ENCODE results near the gene CDR2L.
"Not testable (repeated sequence)": the region's sequence is repeated elsewhere in the genome, so short reads cannot be mapped to it uniquely, and the experiment has no call there.

The CDR2L gene

DNA sequence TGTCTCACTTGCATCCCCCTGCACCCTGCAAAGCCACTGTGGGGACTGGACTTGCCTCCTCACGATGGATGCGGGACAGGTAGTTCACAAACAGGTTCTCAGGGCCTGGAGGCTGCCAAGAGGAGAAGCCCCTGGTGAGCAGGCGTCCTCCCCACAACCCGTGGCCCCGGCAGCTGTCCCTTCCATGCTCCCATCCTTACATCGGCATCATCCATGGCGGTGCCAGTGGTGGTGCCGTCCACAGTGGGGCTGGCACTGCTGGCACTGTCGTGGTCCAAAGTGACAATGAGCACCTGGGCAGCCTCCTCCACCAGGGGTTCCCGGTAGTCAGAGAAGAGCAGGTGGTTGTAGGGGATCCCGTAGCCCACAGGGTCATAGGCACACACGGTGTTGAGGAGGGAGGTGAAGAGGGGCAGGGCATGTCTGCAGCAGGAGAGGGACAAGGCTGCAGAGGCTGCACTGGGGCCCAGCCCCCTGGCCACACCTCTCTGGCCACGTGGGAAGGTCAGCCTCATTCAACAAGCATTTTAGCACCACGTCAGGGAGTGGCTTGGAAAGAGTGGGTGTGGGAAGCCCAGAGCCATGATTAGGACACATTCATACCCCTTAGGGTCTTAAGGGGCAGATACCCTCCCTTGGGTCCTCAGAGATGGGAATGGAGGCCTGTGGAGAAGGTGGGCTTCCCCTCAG, 27.5 kb upstream of the CDR2L start:
- Histone ChIP-seq H3K36me3 (ENCODE audit: control insufficient read depth in 5 of 5, insufficient read depth in 5 of 5, low read length in 5 of 5) (peaks cover 0 to 36% (median 15%) of the 10 kb centered on the region in 5 donors), H3K9ac (ENCODE audit: low read length in 5 of 5) (no peak overlapping the region), H3K4me1 (ENCODE audit: control insufficient read depth in 5 of 5, insufficient read depth in 5 of 5, low read length in 5 of 5) (peaks cover 0 to 3% (median 3%) of the 10 kb centered on the region in 5 donors), H3K4me3 (ENCODE audit: low read depth in 1 of 5, low read length in 5 of 5) (no peak overlapping the region), H3K27me3 (ENCODE audit: control insufficient read depth in 5 of 5, insufficient read depth in 4 of 5, low read length in 5 of 5) (peaks cover 0 to 12% (median 7%) of the 10 kb centered on the region in 5 donors), H3K9me3 (ENCODE audit: control insufficient read depth in 5 of 5, low read length in 5 of 5) (peaks cover 0 to 7% (median 0%) of the 10 kb centered on the region in 5 donors), H3K27ac (ENCODE audit: low read depth, low read length) (no peak overlapping the region)

DNA sequence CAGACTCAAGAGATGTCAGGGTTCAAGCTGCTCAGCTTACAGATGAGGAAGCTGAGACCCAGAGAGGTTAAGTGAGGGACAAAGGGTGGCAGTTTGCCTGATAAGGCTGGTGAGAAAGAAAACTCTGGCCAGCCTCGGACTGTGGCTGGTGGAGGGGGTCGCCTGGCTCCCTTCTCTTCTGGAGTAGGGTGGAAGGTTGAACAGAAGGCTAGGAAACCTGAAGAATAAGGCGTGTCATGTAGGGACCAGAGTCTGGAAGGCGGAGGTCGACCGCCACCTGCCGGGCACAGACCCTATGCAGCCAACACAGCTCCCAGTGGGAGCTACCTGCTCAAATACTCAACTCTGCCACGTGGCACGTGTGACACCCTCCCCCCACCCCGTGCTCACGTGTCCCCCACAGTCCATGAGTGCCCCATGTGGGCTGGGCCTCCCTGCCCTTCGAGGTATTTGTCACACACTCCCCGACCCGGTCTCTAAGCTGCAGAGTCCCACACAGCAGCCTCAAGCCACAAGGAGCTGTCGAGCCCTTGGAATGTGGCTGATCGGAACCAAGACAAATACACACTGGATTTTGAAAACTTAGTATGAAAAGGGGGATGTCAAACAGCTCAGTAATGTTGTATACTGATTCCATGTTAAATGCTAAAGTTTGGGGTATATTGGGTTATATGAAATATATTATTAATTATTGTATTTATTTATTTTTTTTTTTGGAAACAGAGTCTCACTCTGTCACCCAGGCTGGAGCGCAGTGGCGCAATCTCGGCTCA, 26.7 kb upstream of the CDR2L start:
- no peak overlapping the region for H3K27ac ChIP-seq (ENCODE audit: low read depth, low read length)
- no peak overlapping the region for H3K4me3 ChIP-seq (ENCODE audit: low read depth in 1 of 5, low read length in 5 of 5)
- no peak overlapping the region for H3K9ac ChIP-seq (ENCODE audit: low read length in 5 of 5)
- peaks cover 0 to 12% (median 7%) of the 10 kb centered on the region in 5 donors for H3K27me3 ChIP-seq (ENCODE audit: control insufficient read depth in 5 of 5, insufficient read depth in 4 of 5, low read length in 5 of 5)
- H3K4me1 ChIP-seq (ENCODE audit: control insufficient read depth in 5 of 5, insufficient read depth in 5 of 5, low read length in 5 of 5), result peaks cover 0 to 3% (median 3%) of the 10 kb centered on the region in 5 donors
- H3K36me3 ChIP-seq (ENCODE audit: control insufficient read depth in 5 of 5, insufficient read depth in 5 of 5, low read length in 5 of 5), result peaks cover 0 to 31% (median 9%) of the 10 kb centered on the region in 5 donors
- peaks cover 0 to 7% (median 0%) of the 10 kb centered on the region in 5 donors for H3K9me3 ChIP-seq (ENCODE audit: control insufficient read depth in 5 of 5, low read length in 5 of 5)

DNA sequence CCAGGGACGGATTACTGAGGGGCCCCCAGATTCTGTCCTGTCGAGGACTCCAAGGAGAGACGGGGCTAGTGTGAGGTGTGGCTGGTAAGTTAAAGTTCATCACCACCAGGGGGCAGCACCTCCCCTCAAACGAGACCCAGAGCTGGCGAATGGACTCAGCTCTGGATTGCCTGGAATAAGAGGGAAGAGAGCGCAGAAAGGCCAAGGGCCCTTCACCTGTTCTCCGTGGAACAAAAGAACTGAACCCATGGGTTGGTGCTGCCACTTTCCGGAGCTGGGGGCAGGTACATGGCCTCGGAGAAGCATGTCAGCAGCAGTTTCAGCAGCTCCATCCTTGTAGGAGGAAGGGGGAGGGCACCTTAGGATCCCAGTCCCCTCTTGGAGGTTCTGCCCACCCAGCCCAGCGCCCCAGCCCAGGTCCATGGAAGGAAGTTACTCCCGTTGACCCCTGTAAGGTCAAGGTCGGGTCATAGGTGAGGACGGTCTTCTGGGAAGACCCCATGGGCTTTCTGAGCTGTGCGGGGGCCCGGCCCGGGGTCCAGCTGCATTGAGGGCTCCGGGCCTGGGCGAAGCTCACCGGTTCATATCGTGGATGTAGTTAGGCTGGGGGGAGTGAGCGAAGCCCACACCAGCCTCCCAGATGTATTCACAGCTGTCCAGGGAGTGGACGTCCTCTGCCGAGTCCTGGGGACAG, 25.6 kb upstream of the CDR2L start:
- no peak overlapping the region for H3K27ac ChIP-seq (ENCODE audit: low read depth, low read length)
- H3K4me3 ChIP-seq (ENCODE audit: low read depth in 1 of 5, low read length in 5 of 5), result no peak overlapping the region
- H3K36me3 ChIP-seq (ENCODE audit: control insufficient read depth in 5 of 5, insufficient read depth in 5 of 5, low read length in 5 of 5), result peaks cover 0 to 22% (median 4%) of the 10 kb centered on the region in 5 donors
- peaks cover 0 to under 1% (median 0%) of the 10 kb centered on the region in 5 donors for H3K9me3 ChIP-seq (ENCODE audit: control insufficient read depth in 5 of 5, low read length in 5 of 5)
- H3K9ac ChIP-seq (ENCODE audit: low read length in 5 of 5), result no peak overlapping the region
- H3K27me3 ChIP-seq (ENCODE audit: control insufficient read depth in 5 of 5, insufficient read depth in 4 of 5, low read length in 5 of 5), result peaks cover 0 to 12% (median 7%) of the 10 kb centered on the region in 5 donors
- H3K4me1 ChIP-seq (ENCODE audit: control insufficient read depth in 5 of 5, insufficient read depth in 5 of 5, low read length in 5 of 5), result peaks cover 0 to 3% (median 3%) of the 10 kb centered on the region in 5 donors

DNA sequence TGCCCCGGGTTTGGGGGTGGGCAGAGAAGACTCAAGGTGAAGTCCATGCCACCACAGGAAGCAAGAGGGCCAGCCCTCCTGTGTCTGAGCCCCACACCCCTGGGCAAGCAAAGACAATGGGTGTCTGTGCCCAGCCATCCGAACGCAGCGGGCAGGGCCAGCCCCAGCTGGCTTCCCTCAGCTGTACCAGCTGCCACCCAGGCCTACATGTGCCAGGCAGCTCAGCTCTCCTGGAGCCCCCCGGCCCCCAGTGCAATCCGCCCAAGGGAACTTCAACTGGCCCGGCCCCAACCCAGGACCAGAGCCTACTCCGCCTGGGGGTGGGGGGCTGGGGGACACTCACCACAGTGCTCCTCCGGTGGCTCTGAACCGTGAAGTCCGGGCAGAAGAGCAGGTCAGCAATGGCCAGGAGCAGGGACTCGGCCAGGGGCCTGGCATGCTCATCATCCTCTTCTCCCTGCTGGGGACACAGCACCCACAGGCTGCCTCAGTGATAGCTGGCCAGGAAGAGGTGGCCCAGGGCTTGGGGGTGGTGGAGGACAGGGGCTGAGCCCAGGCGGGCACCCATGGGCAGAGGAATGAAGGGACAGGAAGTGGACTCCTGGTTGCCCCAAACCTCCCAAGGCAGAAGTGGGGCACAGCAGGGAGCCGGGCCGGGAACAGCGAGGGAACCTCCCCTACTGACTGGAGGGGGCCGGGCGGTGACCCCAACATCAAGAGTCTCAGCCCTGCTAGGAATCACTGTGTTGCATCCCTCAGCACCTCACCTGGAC, 24.6 kb upstream of the CDR2L start:
- no peak overlapping the region for H3K9ac ChIP-seq (ENCODE audit: low read length in 5 of 5)
- H3K27me3 ChIP-seq (ENCODE audit: control insufficient read depth in 5 of 5, insufficient read depth in 4 of 5, low read length in 5 of 5), result peaks cover 0 to 12% (median 7%) of the 10 kb centered on the region in 5 donors
- no peak overlapping the region for H3K27ac ChIP-seq (ENCODE audit: low read depth, low read length)
- no peak overlapping the region for H3K4me3 ChIP-seq (ENCODE audit: low read depth in 1 of 5, low read length in 5 of 5)
- H3K36me3 ChIP-seq (ENCODE audit: control insufficient read depth in 5 of 5, insufficient read depth in 5 of 5, low read length in 5 of 5), result peaks cover 0 to 21% (median 4%) of the 10 kb centered on the region in 5 donors
- peaks cover 0 to 3% (median 3%) of the 10 kb centered on the region in 5 donors for H3K4me1 ChIP-seq (ENCODE audit: control insufficient read depth in 5 of 5, insufficient read depth in 5 of 5, low read length in 5 of 5)
- no peaks in the 10 kb centered on the region for H3K9me3 ChIP-seq (ENCODE audit: control insufficient read depth in 5 of 5, low read length in 5 of 5)

DNA sequence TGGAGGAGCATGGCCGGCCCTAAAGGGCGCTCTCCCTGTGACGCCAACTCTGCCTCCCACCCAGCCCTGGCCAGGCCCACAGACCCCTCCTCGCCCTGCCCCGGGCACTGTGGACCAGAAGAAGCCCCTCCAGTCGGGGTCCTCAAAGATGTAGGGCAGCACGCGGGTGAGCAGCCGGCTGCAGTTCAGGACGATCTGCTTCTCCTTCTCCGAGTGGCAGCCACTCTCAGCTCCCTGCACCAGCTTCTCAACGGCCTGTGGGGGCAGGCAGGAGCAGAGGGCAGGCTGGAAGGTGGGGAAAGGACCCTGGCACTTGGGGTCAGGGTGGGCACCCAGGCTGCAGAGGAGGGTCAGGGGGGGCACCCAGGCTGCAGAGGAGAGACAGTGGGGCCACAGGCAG, 23.8 kb upstream of the CDR2L start:
- H3K4me1 ChIP-seq (ENCODE audit: control insufficient read depth in 5 of 5, insufficient read depth in 5 of 5, low read length in 5 of 5), result peaks cover 0 to 8% (median 3%) of the 10 kb centered on the region in 5 donors
- H3K36me3 ChIP-seq (ENCODE audit: control insufficient read depth in 5 of 5, insufficient read depth in 5 of 5, low read length in 5 of 5), result peaks cover 0 to 21% (median 4%) of the 10 kb centered on the region in 5 donors
- no peak overlapping the region for H3K9ac ChIP-seq (ENCODE audit: low read length in 5 of 5)
- H3K27me3 ChIP-seq (ENCODE audit: control insufficient read depth in 5 of 5, insufficient read depth in 4 of 5, low read length in 5 of 5), result peaks cover 0 to 11% (median 7%) of the 10 kb centered on the region in 5 donors
- no peak overlapping the region for H3K27ac ChIP-seq (ENCODE audit: low read depth, low read length)
- no peak overlapping the region for H3K4me3 ChIP-seq (ENCODE audit: low read depth in 1 of 5, low read length in 5 of 5)
- H3K9me3 ChIP-seq (ENCODE audit: control insufficient read depth in 5 of 5, low read length in 5 of 5), result no peaks in the 10 kb centered on the region

DNA sequence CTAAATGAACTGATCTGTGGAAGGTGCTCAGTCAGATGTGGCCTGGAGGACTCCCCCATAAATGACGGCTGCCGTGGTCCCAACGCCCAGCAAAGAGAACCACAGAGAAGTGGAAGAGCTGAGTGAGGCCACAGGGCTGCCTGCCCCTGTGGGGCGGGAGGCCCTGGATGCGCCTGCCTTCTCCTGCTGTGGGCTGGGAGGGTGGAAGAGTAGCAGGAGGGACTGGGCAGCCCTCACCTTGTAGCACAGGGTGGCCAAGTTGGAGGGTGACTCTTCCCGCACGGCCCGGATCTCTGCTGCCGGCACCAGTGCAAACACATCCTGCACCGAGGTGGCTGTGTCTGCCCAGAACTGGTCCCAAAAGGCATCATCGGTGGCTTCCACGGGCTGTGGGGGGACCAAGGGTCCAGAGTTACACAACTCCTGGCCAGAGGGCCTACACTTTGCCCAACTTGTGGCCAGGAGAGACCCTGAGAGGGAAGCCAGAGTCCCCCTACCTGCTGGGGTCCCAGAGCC, 23.1 kb upstream of the CDR2L start:
- Histone ChIP-seq H3K4me1 (ENCODE audit: control insufficient read depth in 5 of 5, insufficient read depth in 5 of 5, low read length in 5 of 5) (peaks cover 0 to 12% (median 6%) of the 10 kb centered on the region in 5 donors), H3K9ac (ENCODE audit: low read length in 5 of 5) (no peak overlapping the region), H3K27ac (ENCODE audit: low read depth, low read length) (no peak overlapping the region), H3K27me3 (ENCODE audit: control insufficient read depth in 5 of 5, insufficient read depth in 4 of 5, low read length in 5 of 5) (peaks cover 0 to 12% (median 7%) of the 10 kb centered on the region in 5 donors), H3K9me3 (ENCODE audit: control insufficient read depth in 5 of 5, low read length in 5 of 5) (no peaks in the 10 kb centered on the region), H3K36me3 (ENCODE audit: control insufficient read depth in 5 of 5, insufficient read depth in 5 of 5, low read length in 5 of 5) (peaks cover 0 to 20% (median 4%) of the 10 kb centered on the region in 5 donors), H3K4me3 (ENCODE audit: low read depth in 1 of 5, low read length in 5 of 5) (no peak overlapping the region)

DNA sequence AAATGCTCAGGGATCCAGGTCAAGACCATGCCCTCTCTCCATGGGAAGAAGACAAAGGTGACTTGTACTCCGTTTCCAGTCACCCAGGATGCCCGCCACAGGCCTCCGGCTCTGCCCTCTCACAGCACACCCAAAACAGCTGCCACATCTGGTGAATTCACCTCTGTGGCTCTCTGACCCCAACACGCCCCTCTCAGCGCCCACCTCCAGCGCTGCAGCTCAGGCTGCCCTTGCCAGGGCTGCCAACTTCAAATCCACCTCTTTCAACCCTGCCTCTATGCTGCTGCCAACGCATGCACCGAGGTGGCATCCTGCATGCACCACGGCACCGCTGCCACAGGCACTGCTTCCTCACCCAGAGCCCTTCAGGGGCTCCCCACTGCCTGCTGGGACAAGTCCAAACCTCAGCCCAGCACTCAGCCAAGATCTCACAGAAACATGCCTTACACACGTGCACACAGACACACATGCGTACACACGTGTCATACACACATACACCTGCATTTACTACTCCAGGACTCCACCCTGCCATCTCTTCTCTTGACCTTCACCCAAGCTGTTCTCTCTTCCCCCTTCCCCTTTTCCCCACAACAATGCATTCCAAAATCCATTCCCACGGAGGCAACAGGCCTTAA, 22.3 kb upstream of the CDR2L start:
- Histone ChIP-seq H3K27me3 (ENCODE audit: control insufficient read depth in 5 of 5, insufficient read depth in 4 of 5, low read length in 5 of 5) (peaks cover under 1 to 8% (median 5%) of the 10 kb centered on the region in 5 donors), H3K9me3 (ENCODE audit: control insufficient read depth in 5 of 5, low read length in 5 of 5) (no peaks in the 10 kb centered on the region), H3K4me1 (ENCODE audit: control insufficient read depth in 5 of 5, insufficient read depth in 5 of 5, low read length in 5 of 5) (peaks cover 0 to 15% (median 8%) of the 10 kb centered on the region in 5 donors), H3K27ac (ENCODE audit: low read depth, low read length) (no peak overlapping the region), H3K4me3 (ENCODE audit: low read depth in 1 of 5, low read length in 5 of 5) (no peak overlapping the region), H3K36me3 (ENCODE audit: control insufficient read depth in 5 of 5, insufficient read depth in 5 of 5, low read length in 5 of 5) (peaks cover 0 to 12% (median under 1%) of the 10 kb centered on the region in 5 donors), H3K9ac (ENCODE audit: low read length in 5 of 5) (peak overlapping the region in 1 of 5 donors; percentile 24)

DNA sequence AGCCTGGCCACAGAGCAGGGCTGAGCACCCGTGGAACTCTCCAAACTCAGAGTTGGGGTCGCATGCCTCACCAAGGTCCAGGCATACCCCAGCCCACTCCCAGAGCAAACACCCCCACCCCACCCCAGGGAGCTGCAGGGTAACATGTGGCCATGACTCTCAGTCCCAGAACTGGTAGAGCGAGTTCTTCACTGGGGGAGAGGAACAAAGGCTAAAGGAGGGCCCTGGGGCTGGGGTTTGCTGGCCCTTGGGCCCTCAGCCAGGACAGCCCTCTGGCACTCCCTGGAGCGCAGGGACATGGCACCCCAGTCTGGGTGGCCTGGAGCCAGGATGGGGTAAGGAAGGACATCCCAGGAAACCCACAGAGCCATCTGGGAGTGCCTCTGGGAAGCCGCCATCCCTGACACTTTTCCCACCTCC, 19.1 kb upstream of the CDR2L start:
- Histone ChIP-seq H3K4me3 (ENCODE audit: low read depth in 1 of 5, low read length in 5 of 5) (no peak overlapping the region), H3K9ac (ENCODE audit: low read length in 5 of 5) (no peak overlapping the region), H3K27ac (ENCODE audit: low read depth, low read length) (no peak overlapping the region), H3K27me3 (ENCODE audit: control insufficient read depth in 5 of 5, insufficient read depth in 4 of 5, low read length in 5 of 5) (peaks cover 4 to 31% (median 17%) of the 10 kb centered on the region in 5 donors), H3K4me1 (ENCODE audit: control insufficient read depth in 5 of 5, insufficient read depth in 5 of 5, low read length in 5 of 5) (peaks cover 1 to 36% (median 20%) of the 10 kb centered on the region in 5 donors), H3K36me3 (ENCODE audit: control insufficient read depth in 5 of 5, insufficient read depth in 5 of 5, low read length in 5 of 5) (peaks cover 0 to 4% (median 0%) of the 10 kb centered on the region in 5 donors), H3K9me3 (ENCODE audit: control insufficient read depth in 5 of 5, low read length in 5 of 5) (no peaks in the 10 kb centered on the region)

DNA sequence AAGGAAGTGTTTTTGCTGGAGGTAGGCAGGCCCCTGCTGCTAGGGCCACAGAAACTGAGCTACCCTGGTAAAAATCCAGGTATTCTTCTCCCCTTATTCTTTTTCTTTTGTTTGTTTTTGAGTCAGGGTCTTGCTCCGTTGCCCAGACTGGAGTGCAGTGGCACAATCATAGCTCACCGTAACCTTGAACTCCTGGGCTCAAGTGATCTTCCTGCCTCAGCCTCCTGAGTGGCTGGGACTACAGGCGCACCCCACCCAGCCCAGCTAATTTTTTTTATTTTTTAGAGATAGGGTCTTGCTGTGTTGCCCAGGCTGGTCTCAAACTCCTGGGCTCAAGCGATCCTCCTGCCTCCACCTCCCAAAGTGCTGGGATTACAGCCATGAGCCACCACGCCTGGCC, 17.9 kb upstream of the CDR2L start:
- not testable (repeated sequence) for H3K27ac ChIP-seq (ENCODE audit: low read depth, low read length); H3K36me3 ChIP-seq (ENCODE audit: control insufficient read depth in 5 of 5, insufficient read depth in 5 of 5, low read length in 5 of 5); H3K4me3 ChIP-seq (ENCODE audit: low read depth in 1 of 5, low read length in 5 of 5); H3K9ac ChIP-seq (ENCODE audit: low read length in 5 of 5); H3K9me3 ChIP-seq (ENCODE audit: control insufficient read depth in 5 of 5, low read length in 5 of 5)
- Histone ChIP-seq H3K27me3 (ENCODE audit: control insufficient read depth in 5 of 5, insufficient read depth in 4 of 5, low read length in 5 of 5) (peaks cover 4 to 31% (median 17%) of the 10 kb centered on the region in 5 donors), H3K4me1 (ENCODE audit: control insufficient read depth in 5 of 5, insufficient read depth in 5 of 5, low read length in 5 of 5) (peaks cover 1 to 36% (median 20%) of the 10 kb centered on the region in 5 donors)

Data from subcutaneous abdominal adipose tissue (tissue), 5 donors.